ENCODE data around the gene SCIMP.
A peak's percentile ranks its signal among the peaks of the same experiment; 100 is the strongest.

Gene SCIMP

GRCh38 chr17:5234645-5235576 lies at the start of gene SCIMP:
Gene SCIMP (minus strand): TSS chr17:5234860. CDS start chr17:5234755, 105 bp downstream.
- Histone ChIP-seq H3K36me3 (replicated peaks; ENCODE audit: low read depth, low read length) (no peaks in the 10 kb centered on the region), H3K4me1 (ENCODE audit: low read length) (peaks cover 24% of the 10 kb centered on the region), H4K20me1 (ENCODE audit: insufficient read depth, low read length) (no peaks in the 10 kb centered on the region), H2AFZ (ENCODE audit: low read depth, low read length) (no peak within 1 kb of the TSS), H3K4me3 (ENCODE audit: low read length) (no peak within 1 kb of the TSS), H3K27ac (ENCODE audit: low read length) (no peak within 1 kb of the TSS), H3K79me2 (ENCODE audit: low read length) (no peaks in the 10 kb centered on the region), H3K9me3 (ENCODE audit: insufficient read depth, low read length) (no peaks in the 10 kb centered on the region), H3K9ac (ENCODE audit: low read length) (no peak within 1 kb of the TSS), H3K4me2 (ENCODE audit: low read length) (peak within 1 kb of the TSS; percentile 26; the same call in 1 of the 2 replicates), H3K27me3 (ENCODE audit: low read depth, low read length) (no peaks in the 10 kb centered on the region)
- TF ChIP-seq EZH2phosphoT487 (IDR thresholded peaks at IDR 0.05; ENCODE audit: low read depth): no peak
- no peak for TF ChIP-seq CTCF (IDR thresholded peaks at IDR 0.05; ENCODE audit: low read depth, low read length)

- Histone ChIP-seq H3K27ac (ENCODE audit: low read length) (peak overlapping the region; percentile 21; the same call in 1 of the 2 replicates), H3K4me3 (ENCODE audit: low read length) (peak overlapping the region; percentile 98), H3K9ac (ENCODE audit: low read length) (peak overlapping the region; percentile 76)
Observed at GRCh38 chr17:5283571-5284315, 49.1 kb upstream of the SCIMP start.

GRCh38 chr17:5282642-5283217 lies 48.1 kb upstream of the SCIMP start:
- Histone ChIP-seq H3K4me1 (ENCODE audit: low read length) (peaks cover 25% of the 10 kb centered on the region), H3K4me2 (ENCODE audit: low read length) (peak overlapping the region; percentile 71), H3K4me3 (ENCODE audit: low read length) (peak overlapping the region; percentile 98), H3K27me3 (ENCODE audit: low read depth, low read length) (no peaks in the 10 kb centered on the region), H3K9ac (ENCODE audit: low read length) (peak overlapping the region; percentile 76), H3K9me3 (ENCODE audit: insufficient read depth, low read length) (no peaks in the 10 kb centered on the region), H3K79me2 (ENCODE audit: low read length) (peaks cover 56% of the 10 kb centered on the region), H3K36me3 (replicated peaks; ENCODE audit: low read depth, low read length) (peaks cover 3% of the 10 kb centered on the region), H4K20me1 (ENCODE audit: insufficient read depth, low read length) (peaks cover 25% of the 10 kb centered on the region), H2AFZ (ENCODE audit: low read depth, low read length) (no peak overlapping the region), H3K27ac (ENCODE audit: low read length) (peak overlapping the region; percentile 36; the same call in 1 of the 2 replicates)
- TF ChIP-seq EZH2phosphoT487 (IDR thresholded peaks at IDR 0.05; ENCODE audit: low read depth) (no peak), CTCF (IDR thresholded peaks at IDR 0.05; ENCODE audit: low read depth, low read length) (no peak)

More at GRCh38 chr17:5283571-5284315, 49.1 kb upstream of the SCIMP start:
- Histone ChIP-seq H3K4me1 (ENCODE audit: low read length) (peaks cover 26% of the 10 kb centered on the region), H3K36me3 (replicated peaks; ENCODE audit: low read depth, low read length) (peaks cover 3% of the 10 kb centered on the region), H4K20me1 (ENCODE audit: insufficient read depth, low read length) (peaks cover 29% of the 10 kb centered on the region), H3K27me3 (ENCODE audit: low read depth, low read length) (no peaks in the 10 kb centered on the region), H3K79me2 (ENCODE audit: low read length) (peaks cover 66% of the 10 kb centered on the region), H3K4me2 (ENCODE audit: low read length) (peak overlapping the region; percentile 71), H3K9me3 (ENCODE audit: insufficient read depth, low read length) (no peaks in the 10 kb centered on the region), H2AFZ (ENCODE audit: low read depth, low read length) (no peak overlapping the region)
- TF ChIP-seq CTCF (IDR thresholded peaks at IDR 0.05; ENCODE audit: low read depth, low read length) (no peak), EZH2phosphoT487 (IDR thresholded peaks at IDR 0.05; ENCODE audit: low read depth) (no peak)
